Motor neuron (in vitro differentiated cells): Measurements from ENCODE around the gene CST9L. TPM values are rescaled to one million over a fixed set of nuclear protein-coding genes. Genes with fewer than 3 reads are reported as not detected.

Experiments
- ATAC-seq, 8 experiments: fragments of 200-7000 bp; cut with Tn5 transposase; replicated peaks in 6 of 8; 2 replicates each; pipeline ENCODE4 v1.8.0; 2021; ENCODE audit warnings: mild to moderate bottlenecking in 8 of 8, moderate library complexity in 8 of 8
- H3K27ac ChIP-seq, 2 donors: fragments of 250-450 bp; sonication (Bioruptor Pico); 2 replicates each; pipeline ENCODE4 v1.9.0; 2021; ENCODE audit warnings: antibody characterized with exemption in 2 of 2, mild to moderate bottlenecking in 2 of 2, moderate library complexity in 1 of 2
- H3K4me1 ChIP-seq, 2 donors: fragments of 250-450 bp; sonication (Bioruptor Pico); replicated peaks in 1 of 2; 2 replicates each; pipeline ENCODE4 v1.6.1; 2021; ENCODE audit warnings: antibody characterized with exemption in 2 of 2, mild to moderate bottlenecking in 2 of 2, moderate library complexity in 1 of 2
- H3K4me3 ChIP-seq, 5 donors: fragments of 250-450 bp; sonication (Bioruptor Pico); 2 replicates each; pipeline ENCODE4 v1.9.0; 2021; ENCODE audit warnings: antibody characterized with exemption in 5 of 5, mild to moderate bottlenecking in 5 of 5, moderate library complexity in 4 of 5
- WGBS, 10 experiments: fragments of 450-650 bp; shearing (Covaris generic); methylation state at CpG; one replicate each; pipeline ENCODE4 v1.0.0; 2022; 5-methylcytosine and 5-hydroxymethylcytosine counted together
- in situ Hi-C, 9 experiments: fragments of 400-800 bp; cut with MboI; loops; one replicate each; pipeline ENCODE4 v1.15.0; 2021; ENCODE audit warnings: low sequenced_read_pairs in 9 of 9, low pct_unique_long_range_greater_than_20kb in 2 of 9; ENCODE audit not compliant: unreplicated experiment in 9 of 9
- total RNA-seq, 8 experiments: library from RNA; unstranded; fragments of 300-600 nt; gene quantifications; 2 replicates each; pipeline versions ENCODE4 v1.2.3 to v1.2.4, GENCODE V29; 2022

The CST9L gene
- not detected for total RNA-seq

- H3K27ac ChIP-seq = no peak within 1 kb of the TSS
- in situ Hi-C loops = no loop called here
- H3K4me3 ChIP-seq = no peak within 1 kb of the TSS
- no peak for ATAC-seq
- no peaks in the 10 kb centered on the region for H3K4me1 ChIP-seq
- WGBS, 10 experiments = 9 to 93% (median 71%) methylated on average over 1 to 6 of the region's 11 CpGs; no CpG with 5 or more reads in 2 of the 10 experiments
Observed at GRCh38 chr20:23568320-23568970, at the start of gene CST9L. Gene CST9L (minus strand): TSS chr20:23568484. CDS start chr20:23568450, 34 bp downstream.

- Histone ChIP-seq H3K27ac (no peak overlapping the region), H3K4me3 (no peak overlapping the region), H3K4me1 (no peaks in the 10 kb centered on the region)
- peak in 1 of 8 experiments; percentile 33 for ATAC-seq
- WGBS, 10 experiments = 80 to 100% (median 89%) methylated on average over 1 to 3 of the region's 5 CpGs; no CpG with 5 or more reads in 5 of the 10 experiments
- in situ Hi-C loops = loop anchor here in 1 of 9 experiments (25.0 kb wide), 1 partner anchor 177 kb away; the partner anchor contains the start of gene CSTL1
Observed at GRCh38 chr20:23614163-23614562, 45.9 kb upstream of the CST9L start.

GRCh38 chr20:23613676-23614075 lies 45.4 kb upstream of the CST9L start:
- no peak overlapping the region for H3K27ac ChIP-seq
- in situ Hi-C loops = loop anchor here in 1 of 9 experiments (25.0 kb wide), 1 partner anchor 176 kb away; the partner anchor contains the start of gene CSTL1
- peak in 2 of 8 experiments; percentile 87 to 96 for ATAC-seq
- H3K4me1 ChIP-seq = no peaks in the 10 kb centered on the region
- no peak overlapping the region for H3K4me3 ChIP-seq

GRCh38 chr20:23612396-23612795 lies 44.1 kb upstream of the CST9L start:
- ATAC-seq = no peak
- in situ Hi-C loops = loop anchor here in 1 of 9 experiments (25.0 kb wide), 1 partner anchor 175 kb away; the partner anchor contains the start of gene CSTL1
- no peak overlapping the region for H3K4me3 ChIP-seq
- no peak overlapping the region for H3K27ac ChIP-seq
- 15 to 88% (median 58%) methylated on average over 1 to 2 of the region's 2 CpGs; no CpG with 5 or more reads in 2 of the 10 experiments for WGBS, 10 experiments
- H3K4me1 ChIP-seq = no peaks in the 10 kb centered on the region

GRCh38 chr20:23609486-23610109 lies 41.3 kb upstream of the CST9L start:
- no peak for ATAC-seq
- in situ Hi-C loops = loop anchor here in 4 of 9 experiments (10.0 to 25.0 kb wide), 2 partner anchors 165 to 172 kb away; partner anchors contain the start of gene CSTL1 (in 1 of the 4)
- no peak overlapping the region for H3K4me3 ChIP-seq
- H3K27ac ChIP-seq = no peak overlapping the region
- no peaks in the 10 kb centered on the region for H3K4me1 ChIP-seq
- 50 to 89% (median 76%) methylated on average over 1 to 5 of the region's 5 CpGs for WGBS, 10 experiments

GRCh38 chr20:23608251-23608846 lies 40.1 kb upstream of the CST9L start:
- H3K4me3 ChIP-seq = no peak overlapping the region
- H3K4me1 ChIP-seq = no peaks in the 10 kb centered on the region
- no peak overlapping the region for H3K27ac ChIP-seq
- 60 to 93% (median 81%) methylated on average over 1 to 12 of the region's 18 CpGs; no CpG with 5 or more reads in 6 of the 10 experiments for WGBS, 10 experiments
- ATAC-seq = no peak
- in situ Hi-C loops = loop anchor here in 4 of 9 experiments (10.0 to 25.0 kb wide), 2 partner anchors 164 to 171 kb away; partner anchors contain the start of gene CSTL1 (in 1 of the 4)

- ATAC-seq = no peak
- Histone ChIP-seq H3K4me1 (no peaks in the 10 kb centered on the region), H3K27ac (no peak overlapping the region), H3K4me3 (no peak overlapping the region)
- WGBS, 10 experiments = 68 to 100% (median 91%) methylated on average over 1 to 6 of the region's 14 CpGs; no CpG with 5 or more reads in 5 of the 10 experiments
- in situ Hi-C loops = loop anchor here in 4 of 9 experiments (10.0 to 25.0 kb wide), 2 partner anchors 163 to 170 kb away; partner anchors contain the start of gene CSTL1 (in 1 of the 4)
Observed at GRCh38 chr20:23607497-23608245, 39.4 kb upstream of the CST9L start.

- no peaks in the 10 kb centered on the region for H3K4me1 ChIP-seq
- ATAC-seq = peak; percentile 87 to 99 (median 96)
- H3K27ac ChIP-seq = no peak overlapping the region
- no peak overlapping the region for H3K4me3 ChIP-seq
- 0 to 47% (median 8%) methylated on average over 1 to 7 of the region's 9 CpGs; no CpG with 5 or more reads in 2 of the 10 experiments for WGBS, 10 experiments
- in situ Hi-C loops = loop anchor here in 4 of 9 experiments (10.0 to 25.0 kb wide), 2 partner anchors 162 to 169 kb away; partner anchors contain the start of gene CSTL1 (in 1 of the 4)
Observed at GRCh38 chr20:23606652-23607049, 38.4 kb upstream of the CST9L start.

GRCh38 chr20:23605867-23606651 lies 37.8 kb upstream of the CST9L start, which contains the start of gene CST9:
Gene CST9 (minus strand): TSS chr20:23605917. CDS start chr20:23605864, 53 bp downstream.
- in situ Hi-C loops = loop anchor here in 4 of 9 experiments (10.0 to 25.0 kb wide), 2 partner anchors 161 to 169 kb away; partner anchors contain the start of gene CSTL1 (in 1 of the 4)
- no peak within 1 kb of the TSS for H3K4me3 ChIP-seq
- peak in 2 of 8 experiments; percentile 15 to 25 for ATAC-seq
- 40 to 100% methylated on average over 1 of the region's 16 CpGs; no CpG with 5 or more reads in 8 of the 10 experiments for WGBS, 10 experiments
- H3K27ac ChIP-seq = no peak within 1 kb of the TSS
- H3K4me1 ChIP-seq = no peaks in the 10 kb centered on the region

GRCh38 chr20:23604306-23604705 lies 36.0 kb upstream of the CST9L start:
- Histone ChIP-seq H3K4me3 (no peak overlapping the region), H3K27ac (no peak overlapping the region), H3K4me1 (no peaks in the 10 kb centered on the region)
- ATAC-seq = no peak
- in situ Hi-C loops = loop anchor here in 4 of 9 experiments (10.0 to 25.0 kb wide), 2 partner anchors 160 to 167 kb away; partner anchors contain the start of gene CSTL1 (in 1 of the 4)
- WGBS, 10 experiments = 20 to 100% (median 100%) methylated on average over 1 of the region's 1 CpG; no CpG with 5 or more reads in 5 of the 10 experiments

- Histone ChIP-seq H3K4me3 (no peak overlapping the region), H3K27ac (no peak overlapping the region), H3K4me1 (no peaks in the 10 kb centered on the region)
- 50 to 100% (median 97%) methylated on average over 1 to 3 of the region's 4 CpGs; no CpG with 5 or more reads in 4 of the 10 experiments for WGBS, 10 experiments
- in situ Hi-C loops = loop anchor here in 4 of 9 experiments (10.0 to 25.0 kb wide), 2 partner anchors 159 to 166 kb away; partner anchors contain the start of gene CSTL1 (in 1 of the 4)
- ATAC-seq = no peak
Observed at GRCh38 chr20:23603321-23603720, 35.0 kb upstream of the CST9L start.
